ENCODE results near the gene ANKRD33B. TPM values are rescaled to one million over a fixed set of nuclear protein-coding genes. Genes with fewer than 3 reads are reported as not detected.

Gene ANKRD33B
- total and polyA plus RNA-seq, 9 of the 15 experiments (the other 6 are each of a cell fraction or from before 2014, with no cell fraction given) = 0.10 to 1.7 (median 0.40) TPM

- TF ChIP-seq ARNT (IDR thresholded peaks at IDR 0.05) (no peak), EP400 (IDR thresholded peaks at IDR 0.05) (no peak), GMEB1 (CRISPR knock-in tag; IDR thresholded peaks at IDR 0.05) (no peak), ZNF764 (CRISPR knock-in tag; IDR thresholded peaks at IDR 0.05; ENCODE audit: low read depth) (no peak), MTF1 (CRISPR knock-in tag; IDR thresholded peaks at IDR 0.05; ENCODE audit: borderline replicate concordance) (no peak), PTTG1 (tag; IDR thresholded peaks at IDR 0.05; ENCODE audit: low read depth) (no peak), DPF2 (IDR thresholded peaks at IDR 0.05) (no peak)
- CTCF ChIA-PET (ENCODE audit: low intra/inter-chr PET ratio) = no interaction called here
These were observed 51.8 kb downstream of the ANKRD33B start for GRCh38 chr5:10615693-10616092.

More at GRCh38 chr5:10615693-10616092, 51.8 kb downstream of the ANKRD33B start:
- in situ Hi-C loops (cut with MboI) (no loop called here), intact Hi-C loops (cut with micrococcal nuclease) (no loop called here)
- POLR2A ChIA-PET = interaction anchor here (0.8 kb wide), 1 partner anchor 9 kb away, joined by 3 read pairs; no protein-coding TSS in a partner anchor
- Histone ChIP-seq H3K9ac (ENCODE audit: insufficient read depth in 1 of 2, low read depth in 2 of 2, low read length in 2 of 2) (no peak overlapping the region), H3K27me3 (ENCODE audit: control insufficient read depth in 2 of 2, insufficient read depth in 2 of 2, low read length in 2 of 2) (peaks cover 10 to 34% of the 10 kb centered on the region in 2 experiments; a peak in 3 of 5 replicates), H3K36me3 (ENCODE audit: control insufficient read depth, insufficient read depth, low read length) (no peaks in the 10 kb centered on the region), H3K27ac (ENCODE audit: extremely low read depth, low read depth, low read length) (no peak overlapping the region), H3K9me3 (replicated peaks; ENCODE audit: control insufficient read depth, insufficient read depth, low read depth, low read length) (no peaks in the 10 kb centered on the region), H4K20me1 (replicated peaks; ENCODE audit: control insufficient read depth, insufficient read depth, low read length) (peaks cover 6% of the 10 kb centered on the region), H3K4me1 (replicated peaks in 1 of 2; ENCODE audit: control insufficient read depth in 2 of 2, insufficient read depth in 2 of 2, low read length in 2 of 2) (peaks cover 8% of the 10 kb centered on the region in 2 experiments; a peak in 3 of 5 replicates), H3K79me2 (ENCODE audit: control insufficient read depth, insufficient read depth, low read length) (no peaks in the 10 kb centered on the region), H2AFZ (ENCODE audit: low read depth, low read length) (no peak overlapping the region), H3K4me2 (ENCODE audit: insufficient read depth, low read length) (no peak overlapping the region), H3K4me3 (no peak overlapping the region), H3K9me1 (ENCODE audit: control insufficient read depth, insufficient read depth, low read length) (no peaks in the 10 kb centered on the region)
- no peak for FAIRE-seq
- 52% methylated on average over 3 of the region's 3 CpGs for WGBS (ENCODE audit: insufficient coverage, low coverage, missing lambda C conversion rate)
- no TSS peak for BruUV-seq (replicated peaks)
- ATAC-seq = no peak
- DNase-seq (ENCODE audit: extremely low read depth in 1 of 4, low spot score in 3 of 4) = no peak

Data from K562 (cell line).